Panc1 (cell line): ENCODE measurements around the gene CD72. TPM values are rescaled to one million over a fixed set of nuclear protein-coding genes. Genes with fewer than 3 reads are reported as not detected.

Experiments used
- ATAC-seq: fragments of 200-7000 bp; cut with Tn5 transposase; 2 replicates; pipeline ENCODE4 v1.9.1; 2020; ENCODE audit warnings: mild to moderate bottlenecking, moderate library complexity
- BruUV-seq: library from RNA; stranded (reverse); fragments of 400-500 nt; replicated peaks from 2 replicates; lab custom pipeline; 2021; lab: Mats Ljungman, UMichigan
- CTCF ChIA-PET: fragments of 300-600 bp; sonication (Branson Sonifier 250); formaldehyde crosslinking; loops from one replicate; lab custom pipeline; 2022; ENCODE audit warnings: antibody characterized with exemption; lab: Charles Lee
- POLR2A ChIA-PET: fragments of 300-600 bp; sonication (Branson Sonifier 250); formaldehyde crosslinking; loops from one replicate; lab custom pipeline; 2022; ENCODE audit warnings: antibody characterized with exemption; lab: Charles Lee
- DNase-seq: peaks from one replicate; pipeline ENCODE4 v3.0.0-alpha.2; 2010; ENCODE audit warnings: low read depth, low spot score
- H3K27ac ChIP-seq: 2 replicates; pipeline ENCODE4 v1.5.1; 2011; ENCODE audit warnings: mild to moderate bottlenecking, low read length, inconsistent platforms
- H3K27me3 ChIP-seq: fragments of 200-500 bp; sonication (Bioruptor generic); 2 replicates; pipeline ENCODE4 v1.6.0; 2014; ENCODE audit warnings: low read length, inconsistent platforms; ENCODE audit not compliant: control insufficient read depth, insufficient read depth
- H3K36me3 ChIP-seq: fragments of 200-500 bp; sonication (Bioruptor generic); 2 replicates; pipeline ENCODE4 v1.5.1; 2014; ENCODE audit warnings: inconsistent platforms, mild to moderate bottlenecking, low read length, moderate library complexity; ENCODE audit not compliant: control insufficient read depth, insufficient read depth
- H3K4me1 ChIP-seq: 2 replicates; pipeline ENCODE4 v1.5.1; 2011; ENCODE audit warnings: inconsistent platforms, mild to moderate bottlenecking, low read length, moderate library complexity; ENCODE audit not compliant: control insufficient read depth, insufficient read depth
- H3K4me3 ChIP-seq, 2 experiments: 2 replicates each; pipeline ENCODE4 v1.5.1; 2011 to 2012; ENCODE audit warnings: low read depth in 2 of 2, low read length in 2 of 2, mild to moderate bottlenecking in 2 of 2, inconsistent platforms in 1 of 2, moderate library complexity in 1 of 2
- H3K9me3 ChIP-seq: fragments of 200-500 bp; sonication (Bioruptor generic); 2 replicates; pipeline ENCODE4 v1.5.1; 2014; ENCODE audit warnings: low read depth, mild to moderate bottlenecking, inconsistent platforms, low read length, moderate library complexity; ENCODE audit not compliant: control insufficient read depth, insufficient read depth
- CTCF ChIP-seq: fragments of 450-650 bp; IDR thresholded peaks from 2 replicates; pipeline ENCODE4 v1.5.1; 2017; ENCODE audit warnings: mild to moderate bottlenecking
- POLR2AphosphoS5 ChIP-seq: IDR thresholded peaks from 2 replicates; pipeline ENCODE4 v1.6.1; 2012; ENCODE audit warnings: mild to moderate bottlenecking, low read depth, low read length, moderate library complexity
- REST ChIP-seq, 2 experiments: IDR thresholded peaks; 2 replicates each; pipeline ENCODE4 v1.6.1; 2011 to 2012; ENCODE audit warnings: low read depth in 2 of 2, control low read depth in 1 of 2, low read length in 1 of 2, mild to moderate bottlenecking in 1 of 2, moderate library complexity in 1 of 2; ENCODE audit not compliant: insufficient read depth in 1 of 2
- SIN3A ChIP-seq: IDR thresholded peaks from 2 replicates; pipeline ENCODE4 v1.6.1; 2012; ENCODE audit warnings: low read depth, mild to moderate bottlenecking, low read length, moderate library complexity, borderline replicate concordance; ENCODE audit not compliant: insufficient read depth
- TCF7L2 ChIP-seq: IDR thresholded peaks from 2 replicates; pipeline ENCODE4 v1.6.1; 2011; ENCODE audit warnings: mild to moderate bottlenecking, low read depth, low read length, inconsistent platforms
- in situ Hi-C: cut with HindIII; loops from 2 replicates; pipeline ENCODE4 v1.10.0; 2016; ENCODE audit warnings: low sequenced_read_pairs, low pct_unique_long_range_greater_than_20kb
- intact Hi-C: fragments of 100-400 bp; cut with micrococcal nuclease; formaldehyde crosslinking; loops from one replicate; pipeline ENCODE4 v1.10.0; 2022; ENCODE audit not compliant: unreplicated experiment
- total RNA-seq: library from RNA; stranded (reverse); gene quantifications from one replicate; pipeline ENCODE4 v1.2.1, GENCODE V29; 2021; ENCODE audit not compliant: unreplicated experiment

CD72 gene
- total RNA-seq, 1 experiment from 2014 or later = 0.72 TPM

- no peaks in the 10 kb centered on the region for H3K4me1 ChIP-seq
- no peak overlapping the region for H3K4me3 ChIP-seq
- H3K27me3 ChIP-seq = no peaks in the 10 kb centered on the region
- ChIA-PET POLR2A (no interaction called here), CTCF (interaction anchor here (0.5 kb wide), 1 partner anchor 238 kb away, joined by 3 read pairs; no protein-coding TSS in a partner anchor)
- TF ChIP-seq SIN3A (no peak), TCF7L2 (no peak), REST (IDR thresholded peaks at IDR 0.05; ENCODE audit: insufficient read depth in 1 of 2, low read depth in 2 of 2, low read length in 1 of 2) (no peak), POLR2AphosphoS5 (no peak), CTCF (no peak)
- no peaks in the 10 kb centered on the region for H3K36me3 ChIP-seq
- intact Hi-C loops (no loop called here), in situ Hi-C loops (no loop called here)
- ATAC-seq = 0 out of 2 replicates have a peak, but pooled peaks have one; percentile 45
- no peaks in the 10 kb centered on the region for H3K9me3 ChIP-seq
- BruUV-seq = no TSS peak
- no peak for DNase-seq
- H3K27ac ChIP-seq = no peak overlapping the region
These were observed 42.7 kb downstream of the CD72 start for GRCh38 chr9:35575478-35575877.

- no peaks in the 10 kb centered on the region for H3K27me3 ChIP-seq
- POLR2A ChIA-PET = interaction anchor here (0.6 kb wide), 1 partner anchor 62 kb away, joined by 4 read pairs; no protein-coding TSS in a partner anchor
- H3K36me3 ChIP-seq = no peaks in the 10 kb centered on the region
- no peaks in the 10 kb centered on the region for H3K4me1 ChIP-seq
- no peak for TF ChIP-seq POLR2AphosphoS5
- TF ChIP-seq CTCF = no peak
- TF ChIP-seq TCF7L2 = no peak
- no peak for TF ChIP-seq SIN3A
- TF ChIP-seq REST (IDR thresholded peaks at IDR 0.05; ENCODE audit: insufficient read depth in 1 of 2, low read depth in 2 of 2, low read length in 1 of 2) = no peak
- CTCF ChIA-PET = no interaction called here
- in situ Hi-C loops = no loop called here
- no peak overlapping the region for H3K4me3 ChIP-seq
- no peak for DNase-seq
- no peak overlapping the region for H3K27ac ChIP-seq
- BruUV-seq = no TSS peak
- no peaks in the 10 kb centered on the region for H3K9me3 ChIP-seq
- intact Hi-C loops = no loop called here
- ATAC-seq = peak; percentile 46; the same call in 1 of the 2 replicates
These were observed 43.6 kb downstream of the CD72 start for GRCh38 chr9:35574578-35575122.
